GM20000 (cell line): ENCODE data around the gene PXK.

Experiments
- DNase-seq: peaks from one replicate; pipeline ENCODE4 v3.0.0; 2012; ENCODE audit warnings: low spot score
- TF ChIP-seq, protein P1 (sequence below): IDR thresholded peaks from 2 replicates; pipeline ENCODE4 v1.5.1; 2012; ENCODE audit warnings: mild to moderate bottlenecking, control low read depth; ENCODE audit errors: extremely low read depth, missing control alignments

The PXK gene

DNA sequence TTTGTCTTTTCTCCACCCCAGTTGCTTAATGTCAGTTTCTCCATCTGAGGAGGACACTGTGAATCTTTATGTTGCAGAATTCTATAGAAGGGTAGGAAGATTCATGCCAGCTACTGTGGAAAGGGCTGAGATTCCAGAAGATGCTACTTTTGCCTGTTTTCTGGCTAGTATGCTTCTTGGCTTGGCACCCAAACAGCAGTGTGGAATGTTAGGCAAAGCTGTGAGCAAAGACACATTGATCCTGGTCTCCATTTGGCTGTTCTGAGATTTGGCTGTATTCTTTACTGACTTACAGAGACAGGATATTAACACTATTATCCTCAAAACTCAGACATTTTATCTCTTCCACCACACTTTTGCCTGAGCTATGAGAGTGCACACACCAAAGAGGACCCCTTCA lies 61.6 kb downstream of the PXK start:
- no peak for DNase-seq
- TF ChIP-seq, protein P1, sequence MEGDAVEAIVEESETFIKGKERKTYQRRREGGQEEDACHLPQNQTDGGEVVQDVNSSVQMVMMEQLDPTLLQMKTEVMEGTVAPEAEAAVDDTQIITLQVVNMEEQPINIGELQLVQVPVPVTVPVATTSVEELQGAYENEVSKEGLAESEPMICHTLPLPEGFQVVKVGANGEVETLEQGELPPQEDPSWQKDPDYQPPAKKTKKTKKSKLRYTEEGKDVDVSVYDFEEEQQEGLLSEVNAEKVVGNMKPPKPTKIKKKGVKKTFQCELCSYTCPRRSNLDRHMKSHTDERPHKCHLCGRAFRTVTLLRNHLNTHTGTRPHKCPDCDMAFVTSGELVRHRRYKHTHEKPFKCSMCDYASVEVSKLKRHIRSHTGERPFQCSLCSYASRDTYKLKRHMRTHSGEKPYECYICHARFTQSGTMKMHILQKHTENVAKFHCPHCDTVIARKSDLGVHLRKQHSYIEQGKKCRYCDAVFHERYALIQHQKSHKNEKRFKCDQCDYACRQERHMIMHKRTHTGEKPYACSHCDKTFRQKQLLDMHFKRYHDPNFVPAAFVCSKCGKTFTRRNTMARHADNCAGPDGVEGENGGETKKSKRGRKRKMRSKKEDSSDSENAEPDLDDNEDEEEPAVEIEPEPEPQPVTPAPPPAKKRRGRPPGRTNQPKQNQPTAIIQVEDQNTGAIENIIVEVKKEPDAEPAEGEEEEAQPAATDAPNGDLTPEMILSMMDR, result no peak

DNA sequence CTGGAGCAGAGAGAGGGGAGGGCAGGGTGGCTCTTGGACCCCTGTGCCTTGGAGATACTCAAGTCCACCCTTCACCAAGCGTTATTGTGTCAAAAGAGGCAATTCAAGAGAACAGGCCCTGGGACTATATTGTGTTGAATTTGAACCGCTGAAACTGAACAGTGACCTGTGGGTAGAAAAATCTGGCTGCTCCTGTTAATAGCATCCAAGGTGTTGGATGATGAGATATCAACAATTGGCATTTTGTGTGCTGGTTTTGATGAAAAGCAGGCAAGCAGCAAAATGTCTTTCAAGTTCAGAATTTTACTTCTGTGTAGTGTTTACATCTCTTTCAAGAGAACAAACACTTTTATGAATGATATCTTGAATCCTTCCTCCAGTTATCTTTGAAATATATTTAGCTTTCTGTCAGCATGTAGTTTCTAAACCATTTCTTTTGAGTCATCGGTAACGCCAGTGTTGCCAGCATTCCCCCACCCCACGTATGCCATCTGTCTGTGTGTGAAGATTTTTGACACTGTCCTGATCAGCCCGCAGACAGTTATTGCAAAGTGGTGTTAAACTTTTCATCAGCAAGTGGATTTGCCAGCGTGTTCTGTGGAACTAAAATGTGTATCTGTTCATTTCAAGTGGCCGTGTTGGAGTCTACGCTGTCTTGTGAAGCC lies 66.1 kb downstream of the PXK start:
- DNase-seq, result no peak
- TF ChIP-seq, protein P1, result no peak

DNA sequence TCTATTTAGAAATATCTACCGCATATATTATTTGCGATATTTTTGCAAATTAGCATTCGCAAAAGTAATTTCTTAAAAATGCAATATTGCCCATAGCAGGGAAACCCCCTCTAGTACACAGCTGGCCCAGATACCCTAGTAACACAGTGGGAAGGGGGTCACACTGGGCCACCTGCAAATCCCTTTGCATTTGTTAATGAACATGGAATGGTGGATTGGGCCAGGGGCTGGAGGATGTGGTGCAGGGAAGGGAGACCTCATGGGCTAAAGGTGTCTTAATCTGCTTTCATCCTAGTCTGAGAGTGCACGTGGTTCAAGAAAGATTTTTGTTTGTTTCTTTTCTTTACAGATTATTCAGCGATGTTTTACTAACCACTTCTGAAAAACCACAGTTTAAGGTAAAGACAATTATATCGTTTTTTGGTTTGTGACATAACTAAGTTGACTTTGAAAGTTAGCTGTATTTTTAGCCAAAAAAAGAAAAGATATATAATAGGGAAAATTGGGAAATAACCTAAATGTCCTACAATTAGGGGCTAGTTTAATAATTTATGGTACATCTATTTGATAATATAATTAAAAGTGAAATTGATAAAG lies 70.9 kb downstream of the PXK start:
- DNase-seq, result no peak
- TF ChIP-seq, protein P1, result no peak

DNA sequence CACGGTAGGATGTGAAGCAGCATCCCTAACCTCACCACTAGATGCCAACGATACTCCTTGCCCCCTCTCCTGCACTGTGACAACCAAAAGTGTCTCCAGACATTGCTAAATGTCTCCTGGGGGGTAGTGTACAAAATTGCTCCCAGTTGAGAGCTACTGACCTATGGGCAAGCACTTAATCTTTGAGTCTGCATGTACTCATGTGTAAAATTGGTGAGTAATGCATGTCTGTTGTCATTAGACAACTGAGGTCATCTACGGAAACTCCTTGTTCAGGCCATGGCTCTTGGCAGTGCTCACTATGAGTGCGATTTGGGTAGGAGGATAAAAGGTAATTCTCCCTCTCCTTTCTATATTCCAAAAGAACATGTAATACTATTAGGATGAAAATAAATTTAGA lies 71.7 kb downstream of the PXK start:
- DNase-seq, result no peak
- TF ChIP-seq, protein P1, result no peak

DNA sequence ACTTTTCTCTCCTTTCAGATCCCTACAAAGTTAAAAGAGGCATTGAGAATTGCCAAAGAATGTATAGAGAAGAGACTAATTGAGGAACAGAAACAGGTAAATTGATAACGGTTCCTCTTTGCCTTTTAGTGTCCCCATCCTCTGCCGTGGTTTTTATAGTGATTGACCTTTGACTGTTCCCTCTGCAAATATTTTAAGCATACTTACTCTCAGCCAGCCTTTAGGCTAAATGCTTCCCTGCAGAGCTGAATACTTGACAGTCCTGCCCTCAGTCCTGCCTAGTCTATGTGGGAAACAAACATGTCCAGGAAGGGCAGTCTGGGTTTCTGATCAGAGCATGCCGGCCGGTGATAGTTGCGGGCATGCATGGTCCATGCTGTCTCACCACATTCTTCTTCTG lies 76.2 kb downstream of the PXK start:
- TF ChIP-seq, protein P1, result no peak
- no peak for DNase-seq

DNA sequence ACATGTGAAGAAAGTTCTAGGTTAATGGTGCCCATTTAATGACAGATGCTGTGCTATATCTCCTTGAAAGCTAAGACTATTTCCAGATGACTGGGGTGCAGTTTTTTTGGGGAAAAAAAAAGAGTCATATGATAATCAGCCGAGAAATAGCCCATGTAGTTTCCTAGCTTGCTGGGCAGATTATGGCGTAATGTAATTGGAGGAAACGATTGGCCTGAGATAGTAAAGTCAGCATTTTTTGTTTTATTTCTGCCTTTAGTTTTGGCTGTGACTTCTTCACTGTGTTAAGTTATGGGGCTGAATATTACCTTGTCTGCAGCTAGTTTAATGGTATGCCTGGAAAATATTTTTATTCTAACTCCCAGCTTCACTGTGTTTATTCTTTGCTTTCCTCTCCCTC lies 77.0 kb downstream of the PXK start:
- TF ChIP-seq, protein P1, result no peak
- no peak for DNase-seq

DNA sequence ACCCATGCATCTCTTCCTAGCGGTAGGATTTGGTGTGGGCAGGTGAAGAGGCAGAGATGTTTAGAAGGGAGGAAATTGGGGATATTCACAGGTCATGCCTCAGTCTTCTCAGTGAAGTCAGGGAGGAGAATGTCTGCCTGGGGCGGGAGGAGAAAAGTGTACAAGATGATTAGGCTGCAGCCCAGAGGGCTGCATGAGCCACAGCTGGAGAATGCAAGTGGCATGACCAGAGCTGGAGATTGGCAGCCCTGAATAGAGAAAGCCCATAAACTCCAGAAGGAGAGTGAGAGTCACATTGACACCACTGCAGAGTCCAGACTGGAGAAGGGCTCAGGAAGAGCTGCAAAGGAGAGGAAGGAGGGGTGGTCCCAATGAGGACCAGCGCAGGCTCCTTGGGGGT lies 78.3 kb downstream of the PXK start:
- DNase-seq, result no peak

More for the DNA sequence above, 78.3 kb downstream of the PXK start:
- TF ChIP-seq, protein P1, result no peak
